Smooth muscle cell (in vitro differentiated cells): ENCODE results near the gene PGD. TPM values are rescaled to one million over a fixed set of nuclear protein-coding genes. Genes with fewer than 3 reads are reported as not detected.
A peak's percentile ranks its signal among the peaks of the same experiment; 100 is the strongest.

Source experiments
- DNase-seq: peaks from one replicate; lab custom pipeline; 2025; ENCODE audit not compliant: unreplicated experiment; lab: John Stamatoyannopoulos, UW
- H2AFZ ChIP-seq: fragments of 200-600 bp; sonication (generic); 2 replicates; pipeline ENCODE4 v1.6.0; 2016; ENCODE audit warnings: antibody characterized with exemption, low read depth, mild to moderate bottlenecking
- H3F3A ChIP-seq: fragments of 200-600 bp; sonication (generic); 2 replicates; pipeline ENCODE4 v1.6.0; 2017; ENCODE audit warnings: antibody characterized with exemption, low read depth
- H3K27ac ChIP-seq: fragments of 200-600 bp; sonication (generic); 2 replicates; pipeline ENCODE4 v1.5.1; 2016; ENCODE audit warnings: low read depth, mild to moderate bottlenecking
- H3K27me3 ChIP-seq: fragments of 200-600 bp; sonication (generic); 2 replicates; pipeline ENCODE4 v1.6.1; 2016; ENCODE audit warnings: low read depth, mild to moderate bottlenecking
- H3K36me3 ChIP-seq: fragments of 200-600 bp; sonication (generic); 2 replicates; pipeline ENCODE4 v1.5.1; 2016; ENCODE audit warnings: low read depth
- H3K4me1 ChIP-seq: fragments of 200-600 bp; sonication (generic); 2 replicates; pipeline ENCODE4 v1.5.1; 2016; ENCODE audit warnings: low read depth
- H3K4me2 ChIP-seq: fragments of 200-600 bp; sonication (generic); 2 replicates; pipeline ENCODE4 v1.6.0; 2016; ENCODE audit warnings: mild to moderate bottlenecking
- H3K4me3 ChIP-seq: fragments of 200-600 bp; sonication (generic); 2 replicates; pipeline ENCODE4 v1.5.1; 2016; ENCODE audit warnings: mild to moderate bottlenecking
- H3K79me2 ChIP-seq: fragments of 200-600 bp; sonication (generic); 2 replicates; pipeline ENCODE4 v1.6.0; 2016; ENCODE audit warnings: low read depth, mild to moderate bottlenecking
- H3K9ac ChIP-seq: fragments of 200-600 bp; sonication (generic); 2 replicates; pipeline ENCODE4 v1.6.0; 2016; ENCODE audit warnings: low read depth
- H3K9me3 ChIP-seq: fragments of 200-600 bp; sonication (generic); replicated peaks from 2 replicates; pipeline ENCODE4 v1.5.1; 2016; ENCODE audit warnings: low read depth
- H4K20me1 ChIP-seq: fragments of 200-600 bp; sonication (generic); 2 replicates; pipeline ENCODE4 v1.6.0; 2016; ENCODE audit warnings: low read depth
- WGBS: methylation state at CpG from one replicate; pipeline ENCODE4 v1.1.7; 2016; ENCODE audit warnings: low lambda C conversion rate; 5-methylcytosine and 5-hydroxymethylcytosine counted together
- polyA plus RNA-seq: library from polyadenylated mRNA; unstranded; fragments of >200 nt; fragmentation: Nextera tagmentation; extraction: Ambion mirVana; gene quantifications from 2 replicates; pipeline ENCODE4 v1.2.1, GENCODE V29; 2016
- total RNA-seq: library from RNA; depleted of rRNA; stranded (reverse); fragments of >200 nt; gene quantifications from 2 replicates; pipeline ENCODE4 v1.2.3, GENCODE V29; 2014
- TF ChIP-seq, protein P1 (sequence below): fragments of 200-600 bp; sonication (generic); IDR thresholded peaks from 2 replicates; pipeline ENCODE4 v1.5.1; 2017; ENCODE audit warnings: borderline replicate concordance, mild to moderate bottlenecking, antibody characterized with exemption; ENCODE audit not compliant: insufficient read depth, poor library complexity, severe bottlenecking

PGD gene
- total RNA-seq (64.7 and 86.1 TPM in 2 replicates), polyA plus RNA-seq (117 and 118 TPM in 2 replicates)

DNA sequence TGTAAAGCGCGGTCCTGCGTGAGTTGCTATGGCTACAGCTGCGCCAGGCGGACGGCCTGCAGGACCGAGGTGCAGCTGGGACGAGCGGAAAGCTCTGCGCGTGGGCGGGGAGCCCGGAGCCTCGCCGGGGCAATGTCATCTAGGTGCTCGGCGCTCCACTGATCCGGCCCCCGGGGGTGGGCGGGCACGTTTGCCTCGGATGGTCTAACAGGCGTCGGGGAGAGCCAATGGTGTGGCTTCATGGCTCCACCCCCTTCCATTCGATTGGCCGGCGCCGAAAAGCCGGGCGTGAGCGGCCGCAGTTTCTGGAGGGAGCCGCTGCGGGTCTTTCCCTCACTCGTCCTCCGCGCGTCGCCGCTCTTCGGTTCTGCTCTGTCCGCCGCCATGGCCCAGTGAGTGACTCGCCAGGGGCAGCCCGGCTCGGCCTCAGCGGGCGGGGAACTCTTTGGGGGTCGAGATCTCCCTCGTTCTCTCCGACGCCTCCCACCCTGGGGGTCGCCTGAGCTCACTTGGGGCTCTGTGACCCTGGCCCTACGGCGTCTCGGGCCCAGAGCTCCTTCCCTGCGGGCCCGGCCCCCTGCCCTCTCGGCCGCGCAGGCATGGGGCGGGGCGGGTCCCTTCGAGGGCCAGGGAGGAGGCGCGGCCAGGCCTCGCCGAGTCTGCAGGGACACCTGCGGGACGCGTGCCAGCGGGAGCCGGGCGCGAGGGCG lies at the start of gene PGD:
PGD (plus strand) TSS at position 331 of the 710 bp plus-strand sequence; CDS start at position 385, 54 bp downstream.
- TF ChIP-seq, protein P1, sequence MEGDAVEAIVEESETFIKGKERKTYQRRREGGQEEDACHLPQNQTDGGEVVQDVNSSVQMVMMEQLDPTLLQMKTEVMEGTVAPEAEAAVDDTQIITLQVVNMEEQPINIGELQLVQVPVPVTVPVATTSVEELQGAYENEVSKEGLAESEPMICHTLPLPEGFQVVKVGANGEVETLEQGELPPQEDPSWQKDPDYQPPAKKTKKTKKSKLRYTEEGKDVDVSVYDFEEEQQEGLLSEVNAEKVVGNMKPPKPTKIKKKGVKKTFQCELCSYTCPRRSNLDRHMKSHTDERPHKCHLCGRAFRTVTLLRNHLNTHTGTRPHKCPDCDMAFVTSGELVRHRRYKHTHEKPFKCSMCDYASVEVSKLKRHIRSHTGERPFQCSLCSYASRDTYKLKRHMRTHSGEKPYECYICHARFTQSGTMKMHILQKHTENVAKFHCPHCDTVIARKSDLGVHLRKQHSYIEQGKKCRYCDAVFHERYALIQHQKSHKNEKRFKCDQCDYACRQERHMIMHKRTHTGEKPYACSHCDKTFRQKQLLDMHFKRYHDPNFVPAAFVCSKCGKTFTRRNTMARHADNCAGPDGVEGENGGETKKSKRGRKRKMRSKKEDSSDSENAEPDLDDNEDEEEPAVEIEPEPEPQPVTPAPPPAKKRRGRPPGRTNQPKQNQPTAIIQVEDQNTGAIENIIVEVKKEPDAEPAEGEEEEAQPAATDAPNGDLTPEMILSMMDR: no peak
- H3K9ac ChIP-seq: peak within 1 kb of the TSS; percentile 91
- H4K20me1 ChIP-seq: peaks cover 10% of the 10 kb centered on the region
- H3K4me2 ChIP-seq: peak within 1 kb of the TSS; percentile 98
- peaks cover 28% of the 10 kb centered on the region for H3K79me2 ChIP-seq
- H3K36me3 ChIP-seq: no peaks in the 10 kb centered on the region
- under 1% methylated on average over 57 of the region's 76 CpGs for WGBS
- H2AFZ ChIP-seq: peak within 1 kb of the TSS; percentile 84
- H3K4me1 ChIP-seq: peaks cover 9% of the 10 kb centered on the region
- H3K27me3 ChIP-seq: no peaks in the 10 kb centered on the region
- peak within 1 kb of the TSS; percentile 92 for H3K4me3 ChIP-seq
- peak within 1 kb of the TSS; percentile 89 for H3K27ac ChIP-seq
- no peaks in the 10 kb centered on the region for H3K9me3 ChIP-seq
- H3F3A ChIP-seq: no peaks in the 10 kb centered on the region
- DNase-seq: peak; percentile 96

DNA sequence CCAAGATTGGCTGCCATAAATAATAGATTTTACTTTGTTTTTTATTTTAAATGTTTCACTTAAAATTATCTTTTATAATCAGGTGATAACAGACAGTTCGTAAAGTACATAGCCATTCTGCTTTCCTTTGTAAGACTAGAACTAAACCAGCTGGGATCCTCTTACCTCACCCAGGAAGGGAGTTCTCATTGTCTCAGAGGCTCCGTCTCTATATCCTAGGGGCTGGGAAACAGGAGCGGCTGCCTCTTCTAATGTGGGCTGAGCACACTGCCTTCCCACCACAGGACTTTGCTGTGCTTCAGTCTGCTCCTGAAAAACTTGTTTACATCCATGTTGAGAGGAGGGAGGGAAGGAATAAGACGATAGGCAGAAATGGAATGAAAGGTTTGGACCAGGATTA lies 45.6 kb upstream of the PGD start:
- no peak overlapping the region for H3K9ac ChIP-seq
- no peaks in the 10 kb centered on the region for H3F3A ChIP-seq
- no peak overlapping the region for H2AFZ ChIP-seq
- DNase-seq: no peak
- H3K79me2 ChIP-seq: no peaks in the 10 kb centered on the region
- no peak overlapping the region for H3K4me2 ChIP-seq
- TF ChIP-seq, protein P1: no peak
- H3K36me3 ChIP-seq: no peaks in the 10 kb centered on the region
- WGBS: 65% methylated on average over 4 of the region's 4 CpGs
- H3K27ac ChIP-seq: no peak overlapping the region
- no peaks in the 10 kb centered on the region for H3K27me3 ChIP-seq
- H3K4me1 ChIP-seq: peaks cover 17% of the 10 kb centered on the region
- H3K4me3 ChIP-seq: no peak overlapping the region
- H4K20me1 ChIP-seq: no peaks in the 10 kb centered on the region
- H3K9me3 ChIP-seq: no peaks in the 10 kb centered on the region

DNA sequence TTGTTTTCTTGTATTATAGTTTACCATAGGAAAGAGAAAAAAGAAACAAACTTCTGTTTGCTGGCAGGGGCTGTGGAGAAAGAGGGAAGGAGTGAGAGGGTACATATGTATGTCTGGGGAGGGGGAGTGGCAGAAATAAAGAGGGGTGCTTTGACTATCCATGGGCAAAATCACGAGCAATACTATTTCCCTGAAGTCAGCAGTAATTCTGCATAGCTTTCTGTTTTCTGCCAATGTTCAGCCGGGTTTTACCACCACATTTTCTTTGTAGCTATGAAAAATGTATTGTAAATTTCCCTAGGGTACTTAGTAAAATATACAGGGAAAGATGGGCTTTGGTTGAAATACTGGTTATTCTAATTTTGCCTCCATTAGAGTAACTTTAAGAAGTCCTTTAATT lies 45.2 kb upstream of the PGD start:
- H4K20me1 ChIP-seq: no peaks in the 10 kb centered on the region
- H2AFZ ChIP-seq: no peak overlapping the region
- no peak overlapping the region for H3K4me2 ChIP-seq
- no peak overlapping the region for H3K27ac ChIP-seq
- H3K9me3 ChIP-seq: no peaks in the 10 kb centered on the region
- 93% methylated on average over 2 of the region's 2 CpGs for WGBS
- TF ChIP-seq, protein P1: no peak
- no peak overlapping the region for H3K4me3 ChIP-seq
- peaks cover 17% of the 10 kb centered on the region for H3K4me1 ChIP-seq
- no peaks in the 10 kb centered on the region for H3K27me3 ChIP-seq
- no peak overlapping the region for H3K9ac ChIP-seq
- no peaks in the 10 kb centered on the region for H3K79me2 ChIP-seq
- DNase-seq: no peak
- H3K36me3 ChIP-seq: no peaks in the 10 kb centered on the region
- H3F3A ChIP-seq: no peaks in the 10 kb centered on the region

DNA sequence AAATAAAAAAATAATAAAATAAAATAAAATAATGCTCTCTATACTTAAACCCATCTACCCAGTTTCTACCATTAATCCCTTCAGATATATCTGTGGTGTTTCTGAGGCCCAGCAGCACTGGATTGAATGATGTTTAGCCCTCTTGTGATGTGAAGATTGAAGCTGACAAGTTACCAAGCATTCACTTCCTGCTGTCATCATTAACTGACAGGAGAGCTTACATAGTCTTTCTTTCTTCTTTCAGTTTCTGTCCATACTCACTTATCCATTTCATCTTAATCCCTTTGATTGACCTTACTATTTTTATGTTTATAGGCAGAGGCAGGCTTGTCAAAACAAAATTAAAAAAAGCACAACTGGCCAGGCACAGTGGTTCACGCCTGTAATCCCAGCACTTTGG lies 38.8 kb upstream of the PGD start:
- Histone ChIP-seq H3K4me1 (no peaks in the 10 kb centered on the region), H3K4me3 (no peak overlapping the region), H3K27ac (no peak overlapping the region), H3K9me3 (no peaks in the 10 kb centered on the region), H4K20me1 (no peaks in the 10 kb centered on the region), H2AFZ (no peak overlapping the region), H3F3A (no peaks in the 10 kb centered on the region), H3K9ac (no peak overlapping the region), H3K27me3 (no peaks in the 10 kb centered on the region), H3K79me2 (no peaks in the 10 kb centered on the region), H3K4me2 (no peak overlapping the region), H3K36me3 (no peaks in the 10 kb centered on the region)
- 83% methylated on average over 1 of the region's 1 CpG for WGBS
- TF ChIP-seq, protein P1: no peak
- no peak for DNase-seq
